ENCODE data around the gene TTC27. TPM values are rescaled to one million over a fixed set of nuclear protein-coding genes. Genes with fewer than 3 reads are reported as not detected.

The TTC27 gene
- polyA plus RNA-seq, 1 donor from 2014 or later, result 11.1 TPM

DNA sequence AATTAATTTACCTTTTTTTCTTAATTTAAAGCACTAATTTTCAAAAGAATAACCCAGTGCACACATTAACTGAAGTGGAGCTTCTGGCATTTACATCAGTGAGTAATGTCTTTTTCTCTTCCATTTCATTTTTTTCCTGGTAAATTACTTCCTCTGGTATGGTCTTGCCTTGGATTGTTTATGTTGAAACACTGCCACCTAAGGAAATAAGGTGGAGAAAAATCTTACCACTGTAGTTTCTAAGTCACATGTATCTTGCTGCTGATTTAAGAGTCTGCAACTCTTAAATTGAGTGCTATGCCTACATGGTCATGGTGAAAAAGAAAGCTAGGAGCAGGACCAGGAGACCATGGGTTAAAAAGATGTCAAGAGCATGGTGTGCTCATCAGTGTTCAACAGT lies 51.0 kb downstream of the TTC27 start:
- TF ChIP-seq MXI1 (conservative IDR thresholded peaks at IDR 0.05; ENCODE audit: poor library complexity, severe bottlenecking), result no peak
- no peak for TF ChIP-seq TAF1 (IDR thresholded peaks at IDR 0.05; ENCODE audit: low read depth)
- TF ChIP-seq, protein P1, sequence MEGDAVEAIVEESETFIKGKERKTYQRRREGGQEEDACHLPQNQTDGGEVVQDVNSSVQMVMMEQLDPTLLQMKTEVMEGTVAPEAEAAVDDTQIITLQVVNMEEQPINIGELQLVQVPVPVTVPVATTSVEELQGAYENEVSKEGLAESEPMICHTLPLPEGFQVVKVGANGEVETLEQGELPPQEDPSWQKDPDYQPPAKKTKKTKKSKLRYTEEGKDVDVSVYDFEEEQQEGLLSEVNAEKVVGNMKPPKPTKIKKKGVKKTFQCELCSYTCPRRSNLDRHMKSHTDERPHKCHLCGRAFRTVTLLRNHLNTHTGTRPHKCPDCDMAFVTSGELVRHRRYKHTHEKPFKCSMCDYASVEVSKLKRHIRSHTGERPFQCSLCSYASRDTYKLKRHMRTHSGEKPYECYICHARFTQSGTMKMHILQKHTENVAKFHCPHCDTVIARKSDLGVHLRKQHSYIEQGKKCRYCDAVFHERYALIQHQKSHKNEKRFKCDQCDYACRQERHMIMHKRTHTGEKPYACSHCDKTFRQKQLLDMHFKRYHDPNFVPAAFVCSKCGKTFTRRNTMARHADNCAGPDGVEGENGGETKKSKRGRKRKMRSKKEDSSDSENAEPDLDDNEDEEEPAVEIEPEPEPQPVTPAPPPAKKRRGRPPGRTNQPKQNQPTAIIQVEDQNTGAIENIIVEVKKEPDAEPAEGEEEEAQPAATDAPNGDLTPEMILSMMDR (IDR thresholded peaks at IDR 0.05; ENCODE audit: poor library complexity, severe bottlenecking), result no peak
- TF ChIP-seq, protein P2, sequence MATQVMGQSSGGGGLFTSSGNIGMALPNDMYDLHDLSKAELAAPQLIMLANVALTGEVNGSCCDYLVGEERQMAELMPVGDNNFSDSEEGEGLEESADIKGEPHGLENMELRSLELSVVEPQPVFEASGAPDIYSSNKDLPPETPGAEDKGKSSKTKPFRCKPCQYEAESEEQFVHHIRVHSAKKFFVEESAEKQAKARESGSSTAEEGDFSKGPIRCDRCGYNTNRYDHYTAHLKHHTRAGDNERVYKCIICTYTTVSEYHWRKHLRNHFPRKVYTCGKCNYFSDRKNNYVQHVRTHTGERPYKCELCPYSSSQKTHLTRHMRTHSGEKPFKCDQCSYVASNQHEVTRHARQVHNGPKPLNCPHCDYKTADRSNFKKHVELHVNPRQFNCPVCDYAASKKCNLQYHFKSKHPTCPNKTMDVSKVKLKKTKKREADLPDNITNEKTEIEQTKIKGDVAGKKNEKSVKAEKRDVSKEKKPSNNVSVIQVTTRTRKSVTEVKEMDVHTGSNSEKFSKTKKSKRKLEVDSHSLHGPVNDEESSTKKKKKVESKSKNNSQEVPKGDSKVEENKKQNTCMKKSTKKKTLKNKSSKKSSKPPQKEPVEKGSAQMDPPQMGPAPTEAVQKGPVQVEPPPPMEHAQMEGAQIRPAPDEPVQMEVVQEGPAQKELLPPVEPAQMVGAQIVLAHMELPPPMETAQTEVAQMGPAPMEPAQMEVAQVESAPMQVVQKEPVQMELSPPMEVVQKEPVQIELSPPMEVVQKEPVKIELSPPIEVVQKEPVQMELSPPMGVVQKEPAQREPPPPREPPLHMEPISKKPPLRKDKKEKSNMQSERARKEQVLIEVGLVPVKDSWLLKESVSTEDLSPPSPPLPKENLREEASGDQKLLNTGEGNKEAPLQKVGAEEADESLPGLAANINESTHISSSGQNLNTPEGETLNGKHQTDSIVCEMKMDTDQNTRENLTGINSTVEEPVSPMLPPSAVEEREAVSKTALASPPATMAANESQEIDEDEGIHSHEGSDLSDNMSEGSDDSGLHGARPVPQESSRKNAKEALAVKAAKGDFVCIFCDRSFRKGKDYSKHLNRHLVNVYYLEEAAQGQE (IDR thresholded peaks at IDR 0.05; ENCODE audit: borderline replicate concordance), result no peak
- no peak for TF ChIP-seq EZH2 (IDR thresholded peaks at IDR 0.05; ENCODE audit: borderline replicate concordance, insufficient read depth, low read length, poor library complexity, severe bottlenecking)
- no peak for TF ChIP-seq EP300 (conservative IDR thresholded peaks at IDR 0.05; ENCODE audit: poor library complexity, severe bottlenecking)
- TF ChIP-seq POLR2AphosphoS5 (IDR thresholded peaks at IDR 0.05), result no peak
- TF ChIP-seq SMC3 (conservative IDR thresholded peaks at IDR 0.05; ENCODE audit: poor library complexity), result no peak
- no peak for TF ChIP-seq RAD21 (conservative IDR thresholded peaks at IDR 0.05)
- Histone ChIP-seq H3K79me2 (replicated peaks; ENCODE audit: insufficient read depth, low read length) (no peaks in the 10 kb centered on the region), H3K4me3 (ENCODE audit: low read length) (no peak overlapping the region), H3K9me2 (ENCODE audit: insufficient read depth, low read length) (no peaks in the 10 kb centered on the region), H3K4me2 (ENCODE audit: low read length) (no peak overlapping the region), H3K36me3 (ENCODE audit: insufficient read depth, low read length) (no peaks in the 10 kb centered on the region), H3K27me3 (ENCODE audit: insufficient read depth, low read depth, low read length) (no peaks in the 10 kb centered on the region), H4K20me1 (ENCODE audit: insufficient read depth) (no peaks in the 10 kb centered on the region), H3K27ac (ENCODE audit: low read length) (no peak overlapping the region), H3K9ac (ENCODE audit: low read length) (no peak overlapping the region), H2AFZ (ENCODE audit: low read depth, low read length) (no peak overlapping the region), H3K9me3 (ENCODE audit: low read length) (no peaks in the 10 kb centered on the region), H3F3A (ENCODE audit: insufficient read depth, low read length, poor library complexity, severe bottlenecking) (no peaks in the 10 kb centered on the region)

DNA sequence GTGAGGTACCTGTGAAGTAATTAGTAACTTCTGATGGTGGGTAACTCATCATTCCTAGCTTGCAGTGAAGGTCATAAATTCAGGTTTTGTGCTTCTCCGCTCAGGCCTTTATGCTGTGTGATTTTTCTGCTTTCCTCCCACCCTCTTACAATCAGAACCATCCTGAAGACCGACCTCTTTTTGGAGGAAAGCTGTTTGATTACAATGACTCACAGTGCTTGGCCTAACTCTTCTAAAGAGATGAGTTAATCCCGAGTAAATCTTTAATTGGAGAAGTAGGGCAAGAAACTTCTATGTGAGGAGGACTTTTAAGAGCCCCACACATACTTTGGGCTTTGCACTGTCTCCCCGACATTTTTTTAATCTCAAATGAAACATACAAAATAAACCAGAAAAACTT lies 53.1 kb downstream of the TTC27 start:
- Histone ChIP-seq H2AFZ (ENCODE audit: low read depth, low read length) (no peak overlapping the region), H3K27ac (ENCODE audit: low read length) (no peak overlapping the region), H4K20me1 (ENCODE audit: insufficient read depth) (no peaks in the 10 kb centered on the region), H3K79me2 (replicated peaks; ENCODE audit: insufficient read depth, low read length) (no peaks in the 10 kb centered on the region), H3K27me3 (ENCODE audit: insufficient read depth, low read depth, low read length) (no peaks in the 10 kb centered on the region), H3K9me3 (ENCODE audit: low read length) (no peaks in the 10 kb centered on the region), H3K9me2 (ENCODE audit: insufficient read depth, low read length) (no peaks in the 10 kb centered on the region), H3F3A (ENCODE audit: insufficient read depth, low read length, poor library complexity, severe bottlenecking) (no peaks in the 10 kb centered on the region), H3K9ac (ENCODE audit: low read length) (no peak overlapping the region), H3K4me3 (ENCODE audit: low read length) (no peak overlapping the region), H3K4me2 (ENCODE audit: low read length) (no peak overlapping the region), H3K36me3 (ENCODE audit: insufficient read depth, low read length) (no peaks in the 10 kb centered on the region)
- TF ChIP-seq MXI1 (conservative IDR thresholded peaks at IDR 0.05; ENCODE audit: poor library complexity, severe bottlenecking) (no peak), RAD21 (conservative IDR thresholded peaks at IDR 0.05) (no peak), EZH2 (IDR thresholded peaks at IDR 0.05; ENCODE audit: borderline replicate concordance, insufficient read depth, low read length, poor library complexity, severe bottlenecking) (no peak), POLR2AphosphoS5 (IDR thresholded peaks at IDR 0.05) (no peak)

All from neural cell (in vitro differentiated cells).